ENCODE measurements around the gene ITGA4. TPM values are rescaled to one million over a fixed set of nuclear protein-coding genes. Genes with fewer than 3 reads are reported as not detected.

ITGA4 gene
- total RNA-seq, 1 donor from 2014 or later = 2.3 TPM

GRCh38 chr2:181499231-181499630 lies 42.0 kb downstream of the ITGA4 start:
- no peak for ATAC-seq
- DNase-seq (ENCODE audit: low spot score) = no peak

- ATAC-seq = no peak
- DNase-seq (ENCODE audit: low spot score) = no peak
Measured at GRCh38 chr2:181500201-181500600, 43.0 kb downstream of the ITGA4 start.

GRCh38 chr2:181515719-181516118 lies 58.5 kb downstream of the ITGA4 start:
- DNase-seq (ENCODE audit: low spot score) (no peak), ATAC-seq (no peak)

- no peak for ATAC-seq
- no peak for DNase-seq (ENCODE audit: low spot score)
Measured at GRCh38 chr2:181516992-181517391, 59.8 kb downstream of the ITGA4 start.

GRCh38 chr2:181517685-181518301 lies 60.6 kb downstream of the ITGA4 start:
- ATAC-seq (no peak), DNase-seq (ENCODE audit: low spot score) (no peak)

GRCh38 chr2:181520253-181520652 lies 63.1 kb downstream of the ITGA4 start:
- ATAC-seq = no peak
- no peak for DNase-seq (ENCODE audit: low spot score)

- DNase-seq (ENCODE audit: low spot score) (no peak), ATAC-seq (no peak)
Measured at GRCh38 chr2:181523756-181524155, 66.6 kb downstream of the ITGA4 start.

GRCh38 chr2:181526014-181526413 lies 68.8 kb downstream of the ITGA4 start:
- ATAC-seq (no peak), DNase-seq (ENCODE audit: low spot score) (no peak)

GRCh38 chr2:181527058-181527457 lies 69.9 kb downstream of the ITGA4 start:
- no peak for ATAC-seq
- no peak for DNase-seq (ENCODE audit: low spot score)

- DNase-seq (ENCODE audit: low spot score) (no peak), ATAC-seq (no peak)
Measured at GRCh38 chr2:181528441-181528840, 71.3 kb downstream of the ITGA4 start.

GRCh38 chr2:181536730-181537129 lies 79.5 kb downstream of the ITGA4 start:
- DNase-seq (ENCODE audit: low spot score) (no peak), ATAC-seq (no peak)

- DNase-seq (ENCODE audit: low spot score) = no peak
- ATAC-seq = no peak
Measured at GRCh38 chr2:181540421-181540820, 83.2 kb downstream of the ITGA4 start.

- DNase-seq (ENCODE audit: low spot score) (no peak), ATAC-seq (no peak)
Measured at GRCh38 chr2:181542170-181542569, 85.0 kb downstream of the ITGA4 start.

- ATAC-seq = no peak
- no peak for DNase-seq (ENCODE audit: low spot score)
Measured at GRCh38 chr2:181546086-181546485, 88.9 kb downstream of the ITGA4 start.

GRCh38 chr2:181552808-181553207 lies 95.6 kb downstream of the ITGA4 start:
- DNase-seq (ENCODE audit: low spot score) = no peak
- no peak for ATAC-seq

GRCh38 chr2:181553244-181553643 lies 96.1 kb downstream of the ITGA4 start:
- ATAC-seq = no peak

GRCh38 chr2:181554061-181554830 lies 97.1 kb downstream of the ITGA4 start:
- ATAC-seq (no peak), DNase-seq (ENCODE audit: low spot score) (no peak)

More at GRCh38 chr2:181553244-181553643, 96.1 kb downstream of the ITGA4 start:
- no peak for DNase-seq (ENCODE audit: low spot score)

GRCh38 chr2:181558371-181558770 lies 101.2 kb downstream of the ITGA4 start:
- no peak for ATAC-seq

GRCh38 chr2:181563101-181563692 lies 106.0 kb downstream of the ITGA4 start:
- ATAC-seq (no peak), DNase-seq (ENCODE audit: low spot score) (no peak)

More at GRCh38 chr2:181558371-181558770, 101.2 kb downstream of the ITGA4 start:
- no peak for DNase-seq (ENCODE audit: low spot score)

GRCh38 chr2:181566334-181567032 lies 109.3 kb downstream of the ITGA4 start:
- no peak for ATAC-seq
- no peak for DNase-seq (ENCODE audit: low spot score)

- DNase-seq (ENCODE audit: low spot score) (no peak), ATAC-seq (no peak)
Measured at GRCh38 chr2:181570059-181570458, 112.9 kb downstream of the ITGA4 start.
